GM21423 (cell line): Measurements from ENCODE around the gene DHX8.

Experiments
- ATAC-seq: cut with Tn5 transposase; IDR thresholded peaks from one replicate; pipeline ENCODE4 v1.9.1; 2021; ENCODE audit warnings: mild to moderate bottlenecking, moderate library complexity; ENCODE audit not compliant: unreplicated experiment

DHX8 gene

DNA sequence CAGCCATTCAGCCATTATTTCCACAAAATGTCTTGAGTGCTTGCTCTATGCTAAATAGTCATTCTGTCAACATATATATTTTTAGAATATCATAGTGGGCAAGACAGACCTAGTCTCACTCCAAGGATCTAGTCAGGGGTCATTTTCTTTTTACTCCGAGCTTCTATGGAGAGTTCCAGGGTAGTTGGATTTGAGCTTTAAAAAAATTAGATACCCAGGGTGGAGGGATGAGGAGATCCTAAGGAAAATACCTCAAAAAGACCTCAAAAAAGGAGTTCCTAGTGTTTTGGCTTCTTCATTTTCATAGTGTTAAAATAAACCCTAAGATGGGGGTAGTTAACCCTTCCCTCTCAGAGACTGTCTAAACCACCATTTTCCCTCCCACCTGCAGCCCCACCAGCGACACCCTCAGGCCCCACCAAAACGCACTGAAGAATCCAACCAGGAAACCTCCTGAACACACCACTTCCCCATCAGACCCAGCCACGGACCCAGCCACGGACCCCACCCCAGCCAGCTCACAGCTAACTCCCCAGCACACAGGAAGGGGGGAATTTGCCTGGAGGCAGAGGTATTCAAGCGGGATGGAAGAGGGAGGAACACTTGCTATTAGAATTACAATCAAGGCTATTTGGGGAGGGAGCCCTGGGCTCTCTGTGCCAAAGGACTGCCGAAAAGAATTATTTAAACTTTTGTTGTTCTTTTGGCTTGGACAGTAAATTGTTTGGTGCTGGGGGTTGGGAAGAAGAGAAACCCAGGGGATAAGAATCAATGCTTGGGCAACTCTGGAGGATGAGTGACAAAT lies 60.2 kb downstream of the DHX8 start:
- ATAC-seq: no peak

DNA sequence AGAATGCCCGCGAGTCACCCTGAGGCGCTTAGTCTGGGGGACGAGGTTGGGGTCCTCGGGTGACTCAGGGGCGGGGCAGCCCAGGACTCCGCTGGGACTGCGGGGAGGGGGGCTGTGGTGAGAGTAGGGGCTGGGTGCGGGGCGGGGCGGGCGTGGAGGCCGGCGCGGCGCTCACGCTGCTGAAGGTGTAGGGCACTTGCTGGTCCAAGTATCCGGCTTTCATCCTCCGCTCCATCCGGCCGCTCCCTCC lies 61.5 kb downstream of the DHX8 start:
- no peak for ATAC-seq

DNA sequence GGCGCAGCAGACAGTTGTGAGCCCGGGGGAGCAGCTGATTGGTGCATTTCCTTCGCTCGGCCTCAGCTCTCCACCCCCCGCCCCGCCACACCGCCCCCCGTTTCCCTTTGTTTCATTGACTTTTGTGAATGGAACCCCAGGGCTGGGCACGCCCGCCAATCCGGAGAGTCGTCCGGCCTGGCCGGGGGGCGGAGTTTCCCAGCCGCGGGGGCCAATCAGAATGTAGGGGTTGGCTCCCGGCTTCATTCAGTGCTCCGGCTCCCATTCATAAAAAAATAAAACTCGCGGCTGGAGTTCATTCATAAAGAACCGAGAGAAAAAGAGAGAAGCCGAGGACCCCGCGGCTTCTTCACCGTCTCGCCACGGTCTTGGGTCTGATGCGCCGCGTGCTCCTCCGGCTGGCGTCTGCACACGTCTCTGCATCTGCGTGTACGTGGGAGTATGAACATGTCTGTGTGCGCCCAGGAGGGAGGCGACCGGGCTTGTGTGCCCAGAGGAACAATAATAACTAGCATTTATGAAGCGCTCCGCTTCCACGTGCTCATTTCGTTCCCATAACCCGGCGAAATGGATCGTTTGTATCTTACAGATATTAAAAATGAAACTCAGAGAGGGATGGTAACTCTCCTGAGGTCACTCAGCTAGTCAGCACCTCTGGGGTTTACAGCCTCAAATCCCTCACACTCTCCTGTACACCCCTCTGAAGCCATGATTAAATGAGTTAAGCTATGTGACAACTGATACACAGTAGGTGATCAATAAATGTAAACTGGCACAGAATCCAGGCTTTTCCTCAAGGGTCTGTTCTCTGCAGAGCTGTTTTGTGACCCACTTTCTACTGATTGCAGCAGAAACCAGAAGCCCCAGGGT lies 62.8 kb downstream of the DHX8 start, which contains the start of gene ETV4:
ETV4 (minus strand) TSS at position 22 of the 870 bp plus-strand sequence. CDS start 723 bp downstream, outside the sequence.
- peak; percentile 70 for ATAC-seq

DNA sequence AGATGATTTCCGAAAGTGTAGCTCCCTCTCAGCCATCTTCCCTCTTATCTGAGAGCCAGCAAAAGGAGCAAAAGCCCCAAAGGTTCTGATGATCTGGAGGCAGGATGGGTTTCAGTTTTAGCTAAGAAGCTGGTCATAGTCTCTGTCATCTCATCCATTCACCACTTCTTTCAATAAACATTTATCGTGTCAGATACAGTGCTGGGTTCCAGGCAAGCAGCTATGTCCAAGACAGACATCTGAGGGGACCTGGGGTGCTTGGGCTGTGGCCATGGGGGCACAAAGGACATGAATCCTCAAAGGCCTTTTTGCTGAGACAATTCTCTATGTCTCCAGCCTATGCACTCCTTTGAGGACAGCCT lies 63.4 kb downstream of the DHX8 start:
- ATAC-seq: no peak

DNA sequence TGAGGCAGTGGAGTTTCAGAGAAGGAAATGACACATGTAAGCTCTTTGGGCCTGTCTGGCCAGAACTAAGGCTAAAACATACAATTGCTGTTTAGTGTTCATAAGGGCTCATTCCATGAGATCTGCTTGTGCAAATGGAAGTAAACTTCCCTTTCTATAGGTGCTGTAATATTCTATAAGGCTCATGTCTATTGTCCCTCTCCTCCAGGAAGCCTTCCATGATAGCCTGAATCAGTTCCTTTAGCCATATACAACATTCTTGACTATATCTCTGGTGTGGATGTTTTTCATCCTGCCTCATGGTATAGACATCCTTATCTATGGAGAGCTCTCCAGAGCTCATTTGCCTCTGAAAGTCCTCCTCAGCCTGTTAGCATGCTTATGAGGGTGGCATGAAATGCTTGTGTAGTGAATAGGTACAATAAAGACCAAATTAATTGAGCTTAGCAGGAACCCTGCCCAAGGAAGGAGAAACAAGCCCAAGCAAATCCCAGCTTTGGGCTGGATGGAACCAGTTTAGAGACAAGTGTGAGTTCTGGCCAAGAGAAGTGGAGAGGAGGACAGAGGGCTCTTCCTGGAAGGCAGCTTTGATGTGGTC lies 64.0 kb downstream of the DHX8 start:
- no peak for ATAC-seq

DNA sequence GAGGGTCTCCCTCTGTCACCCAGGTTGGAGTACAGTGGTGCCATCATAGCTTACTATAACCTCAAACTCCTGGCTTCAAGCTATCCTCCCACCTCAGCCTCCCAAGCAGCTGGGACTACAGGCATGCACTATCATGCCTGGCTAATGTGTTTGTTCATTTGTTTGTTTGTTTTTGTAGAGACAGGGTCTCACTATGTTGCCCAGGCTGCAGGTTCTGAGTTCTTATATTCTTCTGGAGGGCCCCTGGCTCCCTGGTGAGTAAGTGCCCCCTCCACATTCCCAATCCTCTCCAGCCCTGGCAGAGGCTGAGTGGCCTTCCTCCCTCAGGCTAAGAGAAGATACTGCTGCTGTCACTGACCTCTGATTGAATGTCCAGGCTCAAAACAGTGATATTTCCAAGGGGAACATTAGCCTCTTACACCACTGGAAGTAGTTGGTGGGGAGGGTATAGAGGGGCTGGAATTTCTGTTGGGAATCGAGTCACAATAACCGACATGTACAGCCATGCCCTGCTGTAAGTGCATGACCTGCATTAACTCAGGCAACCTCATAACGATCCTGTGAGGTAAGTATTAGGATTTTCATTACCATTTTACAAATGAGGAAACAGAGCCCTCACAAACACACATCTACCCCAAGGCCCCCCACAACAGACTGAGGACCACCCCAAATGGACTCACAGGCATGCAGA lies 65.1 kb downstream of the DHX8 start:
- ATAC-seq: no peak

DNA sequence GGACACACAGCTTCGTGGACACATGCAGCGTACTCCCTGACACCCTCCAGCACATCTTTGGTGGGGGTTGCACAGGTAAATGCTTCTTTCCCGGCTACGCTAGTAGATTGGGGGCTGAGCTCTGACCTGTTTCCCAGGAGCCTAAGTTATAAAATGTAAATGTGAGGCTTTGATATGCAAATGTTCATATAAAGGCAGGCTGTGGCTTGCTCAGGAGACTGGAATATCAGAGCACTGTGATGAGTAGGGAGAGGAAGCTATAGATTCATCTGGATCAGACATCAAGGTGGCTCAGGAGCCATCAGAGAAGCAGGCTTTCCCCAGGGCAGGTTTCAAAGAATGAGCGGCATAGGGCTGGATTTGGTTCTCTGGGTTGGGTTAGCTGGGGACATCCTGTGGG lies 65.7 kb downstream of the DHX8 start:
- no peak for ATAC-seq

DNA sequence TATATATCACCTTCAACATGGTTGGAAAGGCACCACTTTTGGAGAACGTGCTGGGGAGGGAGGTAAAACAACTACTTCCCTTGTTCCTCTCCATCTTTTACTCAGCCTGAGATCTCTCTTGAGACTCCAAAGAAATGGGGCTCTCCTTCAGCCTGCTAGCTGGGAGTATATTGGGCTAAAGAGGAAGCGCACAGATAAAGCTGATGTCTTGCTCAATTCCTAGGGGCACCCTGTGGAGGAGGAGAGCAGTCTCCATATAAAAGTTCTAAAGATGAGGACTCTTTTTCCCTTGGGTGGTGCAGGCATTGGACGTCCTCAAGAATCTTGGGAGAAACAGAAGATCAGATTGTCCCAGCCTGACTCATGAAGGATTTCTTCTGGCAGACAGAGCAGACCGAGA lies 67.0 kb downstream of the DHX8 start:
- no peak for ATAC-seq

DNA sequence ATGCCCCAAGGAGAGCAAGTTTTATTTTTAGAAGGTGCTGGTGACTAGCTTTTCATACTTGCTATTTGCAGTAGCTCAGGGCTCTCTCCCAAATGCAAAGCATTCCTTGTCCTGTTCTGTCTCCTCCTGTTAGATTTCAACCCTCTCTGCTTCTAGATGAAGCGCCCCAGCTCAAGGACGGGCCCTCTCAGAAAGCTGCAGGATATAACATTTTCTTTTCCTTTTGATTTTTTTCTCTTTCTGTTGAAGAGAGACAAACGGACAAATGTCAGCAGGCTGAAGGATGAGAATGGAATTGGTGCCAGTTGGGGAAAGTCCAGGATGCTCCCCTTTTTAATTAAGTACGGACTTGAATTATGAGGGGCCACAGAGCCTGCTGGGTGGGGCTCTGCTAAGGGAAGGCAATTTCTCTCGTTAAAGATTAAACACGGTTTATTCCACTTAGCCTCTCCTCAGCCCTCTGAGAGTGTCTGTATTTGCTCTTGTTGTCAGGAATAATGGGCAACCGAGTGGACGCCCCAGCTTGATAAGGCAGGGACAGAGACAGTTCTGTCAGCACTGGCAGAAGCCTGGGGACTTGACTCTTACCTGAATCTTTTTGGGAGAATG lies 68.6 kb downstream of the DHX8 start:
- no peak for ATAC-seq

DNA sequence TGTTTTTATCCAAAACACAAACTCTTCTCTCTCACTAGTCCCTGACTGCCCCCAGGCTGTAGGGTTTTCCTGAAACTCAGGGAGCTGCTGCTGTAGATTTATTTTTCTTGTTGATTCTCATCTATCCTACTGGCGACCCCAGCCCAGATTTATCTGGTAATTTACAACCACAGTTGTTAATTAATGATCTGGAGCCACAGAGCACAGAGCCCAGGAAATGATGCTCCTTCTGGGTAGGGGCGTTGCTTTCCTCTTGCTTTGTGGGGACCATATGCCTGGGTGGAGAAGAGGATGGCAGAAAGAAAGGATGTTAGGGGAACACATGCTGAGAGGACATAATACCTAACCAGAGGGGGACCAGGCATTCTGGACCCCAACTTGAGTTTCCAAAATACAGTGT lies 69.8 kb downstream of the DHX8 start:
- no peak for ATAC-seq

DNA sequence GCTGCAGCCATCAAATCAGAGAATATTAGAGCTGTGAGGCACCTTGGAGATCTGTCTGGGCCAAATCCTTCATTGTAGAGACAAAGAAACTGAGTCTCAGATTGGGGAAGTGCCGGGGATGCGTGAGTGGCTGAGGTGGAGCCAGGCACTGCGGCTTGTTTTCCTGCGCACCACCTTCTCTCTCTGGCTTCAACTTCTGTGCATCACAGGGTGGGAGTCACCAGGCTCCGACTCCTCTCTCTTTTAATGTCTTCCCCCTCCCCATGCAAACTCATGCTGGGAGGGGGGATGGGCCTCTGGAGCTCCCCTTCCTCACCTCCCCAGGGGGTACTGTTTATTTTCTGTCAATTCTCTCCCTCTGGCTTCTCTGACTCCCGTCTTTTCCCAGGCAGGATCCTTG lies 71.1 kb downstream of the DHX8 start:
- ATAC-seq: no peak

DNA sequence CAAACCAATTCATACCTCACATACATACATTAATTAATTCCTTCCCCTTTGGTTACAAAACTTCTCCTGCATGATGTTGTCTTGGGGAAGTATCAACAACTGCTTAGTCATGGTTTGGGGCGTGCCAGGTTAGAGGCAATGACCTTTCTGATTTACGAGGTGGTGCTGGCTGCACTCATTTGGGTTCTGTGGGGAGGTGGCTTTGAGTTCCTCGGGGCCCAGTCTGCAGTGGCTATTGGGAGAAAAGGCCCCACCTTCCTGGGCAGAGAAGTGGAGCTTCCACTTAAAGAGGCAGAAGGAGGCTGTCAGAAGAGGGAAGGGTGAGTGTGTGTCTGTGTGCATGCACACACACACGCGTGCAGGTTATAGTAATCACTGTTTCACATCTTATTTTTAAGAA lies 72.5 kb downstream of the DHX8 start:
- ATAC-seq: no peak

DNA sequence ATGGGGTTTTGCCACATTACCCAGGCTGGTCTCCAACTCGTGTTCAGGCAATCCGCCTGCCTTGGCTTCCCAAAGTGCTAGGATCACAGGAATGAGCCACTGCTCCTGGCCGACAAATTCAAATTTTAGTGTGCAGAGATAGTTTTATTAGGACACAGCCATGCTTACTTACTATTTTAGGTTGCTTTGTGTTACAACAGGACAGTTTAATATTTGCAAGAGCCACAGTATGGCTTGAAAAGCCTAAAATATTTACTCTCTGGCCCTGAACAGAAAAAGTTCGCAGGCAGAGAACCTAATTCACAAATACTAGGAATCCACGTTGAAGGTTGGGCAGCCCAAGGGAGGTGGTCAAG lies 75.0 kb downstream of the DHX8 start:
- ATAC-seq: no peak

DNA sequence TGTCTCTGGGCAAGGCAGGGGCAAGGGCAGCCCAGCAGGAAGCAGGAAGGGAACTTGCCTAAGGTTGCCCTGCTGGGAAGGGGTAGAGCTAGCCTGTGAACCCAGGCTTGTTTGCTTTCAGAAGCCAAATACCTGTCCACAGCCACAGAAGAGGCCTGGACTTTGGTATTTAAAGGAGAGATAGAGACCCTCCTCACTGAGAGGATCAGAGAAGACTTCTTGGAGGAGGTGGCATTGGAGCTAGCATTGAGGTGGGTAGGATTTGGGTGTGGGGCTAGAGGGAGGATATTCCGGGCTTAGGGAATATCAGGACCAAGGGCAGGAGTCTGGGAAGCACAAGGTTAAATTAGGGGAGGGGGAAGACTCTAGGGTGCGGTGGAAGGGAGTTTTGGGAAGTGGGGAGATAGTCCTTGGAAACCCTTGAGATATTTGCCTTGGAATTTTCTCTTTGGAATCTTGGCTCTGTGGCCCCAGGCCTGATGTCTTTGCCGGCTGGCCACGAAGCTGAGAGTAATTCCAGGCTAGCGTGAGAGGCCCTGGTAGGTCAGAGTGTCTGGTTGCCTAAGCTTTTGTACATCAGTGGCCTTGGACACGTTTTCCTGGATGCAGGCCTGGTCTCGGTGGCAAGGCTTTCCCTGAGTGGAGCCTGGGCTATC lies 75.5 kb downstream of the DHX8 start:
- no peak for ATAC-seq

DNA sequence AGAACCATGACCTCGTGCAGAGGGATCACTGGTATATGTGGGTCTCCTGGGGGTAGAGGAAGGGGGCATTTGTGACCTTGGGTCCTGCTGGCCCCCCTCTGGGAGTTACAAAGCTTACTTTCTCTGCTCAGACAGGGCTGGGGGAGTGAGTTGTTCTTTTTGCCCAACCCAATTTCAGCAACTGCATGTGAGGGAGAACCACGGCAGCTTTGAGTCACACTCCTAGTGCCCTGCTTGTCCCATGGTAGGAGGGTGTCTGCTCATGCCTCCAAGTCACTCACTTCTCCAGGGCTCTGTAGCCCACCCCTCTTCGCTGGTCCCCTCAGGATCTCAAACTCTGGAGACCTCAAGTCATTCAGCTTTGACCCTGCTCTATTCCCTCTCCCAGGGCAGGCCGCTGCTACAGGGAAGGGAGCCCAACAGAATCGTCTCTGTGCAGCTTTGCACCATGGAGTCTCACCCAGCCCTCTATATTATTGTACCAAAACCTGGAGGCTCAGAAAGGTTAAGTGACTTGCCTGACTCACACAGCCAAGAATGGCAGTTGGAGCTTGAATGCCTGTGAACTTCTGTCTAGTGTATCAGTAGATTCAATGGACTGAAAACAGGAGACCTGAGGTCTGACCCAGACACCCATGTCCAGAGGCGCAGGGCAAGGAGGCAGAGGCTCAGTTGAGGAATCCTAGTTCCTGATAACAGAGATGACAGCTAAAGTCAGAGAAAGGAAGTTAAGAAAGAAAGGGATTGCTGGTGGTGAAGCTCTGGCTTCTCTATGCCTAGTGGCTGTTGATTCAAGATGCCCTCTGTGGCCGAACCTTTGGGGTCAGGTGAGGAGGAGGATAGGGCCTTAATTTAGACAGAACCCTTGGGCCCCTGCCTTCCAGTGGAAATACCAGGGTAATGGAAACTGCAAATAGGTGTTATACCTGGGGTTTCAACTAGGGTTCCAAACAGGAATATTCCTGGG lies 77.0 kb downstream of the DHX8 start:
- no peak for ATAC-seq

DNA sequence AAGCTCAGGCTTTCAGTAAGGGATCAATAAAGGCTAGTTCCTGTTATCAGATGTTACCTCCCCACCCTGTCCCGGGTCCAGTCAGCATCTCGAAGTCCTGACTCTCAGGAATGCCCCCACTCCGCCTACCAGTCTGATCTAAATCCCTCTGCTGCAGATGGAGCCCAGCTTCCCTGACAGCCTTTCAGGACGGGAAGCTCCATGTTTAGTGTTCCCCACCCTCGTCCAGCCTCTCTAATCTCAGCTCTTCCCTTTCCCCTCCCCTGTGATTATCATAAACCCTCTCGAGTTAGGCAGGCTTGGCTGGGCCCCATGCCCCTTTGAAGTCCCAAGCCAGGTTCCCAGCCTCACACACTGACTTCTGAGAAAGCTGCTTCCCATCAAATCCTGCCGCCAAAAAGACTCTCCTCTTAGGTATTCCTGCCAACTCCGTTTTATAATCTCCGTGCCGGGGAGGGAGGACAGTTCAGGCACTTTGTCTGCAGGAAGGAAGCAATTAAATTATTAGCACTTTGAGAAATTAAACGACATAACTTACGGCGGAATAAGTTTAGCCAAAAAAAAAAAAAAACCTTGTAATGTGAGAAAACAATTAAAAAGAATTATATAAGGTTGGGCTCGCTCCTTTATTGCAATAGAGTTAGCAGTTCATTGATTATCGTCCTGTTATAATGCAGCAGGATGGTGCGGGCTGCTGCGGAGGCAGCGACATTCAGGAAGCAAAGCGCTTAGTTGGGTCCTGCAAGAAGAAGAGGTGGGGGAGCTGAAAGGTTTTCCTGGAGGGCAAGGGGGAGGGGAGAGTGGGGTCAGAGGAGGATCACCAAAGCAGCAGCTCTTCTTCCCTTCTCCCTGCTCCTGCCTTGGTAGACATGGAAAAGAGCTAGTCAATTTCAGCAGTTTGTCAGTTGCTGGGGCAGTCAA lies 79.2 kb downstream of the DHX8 start:
- no peak for ATAC-seq

DNA sequence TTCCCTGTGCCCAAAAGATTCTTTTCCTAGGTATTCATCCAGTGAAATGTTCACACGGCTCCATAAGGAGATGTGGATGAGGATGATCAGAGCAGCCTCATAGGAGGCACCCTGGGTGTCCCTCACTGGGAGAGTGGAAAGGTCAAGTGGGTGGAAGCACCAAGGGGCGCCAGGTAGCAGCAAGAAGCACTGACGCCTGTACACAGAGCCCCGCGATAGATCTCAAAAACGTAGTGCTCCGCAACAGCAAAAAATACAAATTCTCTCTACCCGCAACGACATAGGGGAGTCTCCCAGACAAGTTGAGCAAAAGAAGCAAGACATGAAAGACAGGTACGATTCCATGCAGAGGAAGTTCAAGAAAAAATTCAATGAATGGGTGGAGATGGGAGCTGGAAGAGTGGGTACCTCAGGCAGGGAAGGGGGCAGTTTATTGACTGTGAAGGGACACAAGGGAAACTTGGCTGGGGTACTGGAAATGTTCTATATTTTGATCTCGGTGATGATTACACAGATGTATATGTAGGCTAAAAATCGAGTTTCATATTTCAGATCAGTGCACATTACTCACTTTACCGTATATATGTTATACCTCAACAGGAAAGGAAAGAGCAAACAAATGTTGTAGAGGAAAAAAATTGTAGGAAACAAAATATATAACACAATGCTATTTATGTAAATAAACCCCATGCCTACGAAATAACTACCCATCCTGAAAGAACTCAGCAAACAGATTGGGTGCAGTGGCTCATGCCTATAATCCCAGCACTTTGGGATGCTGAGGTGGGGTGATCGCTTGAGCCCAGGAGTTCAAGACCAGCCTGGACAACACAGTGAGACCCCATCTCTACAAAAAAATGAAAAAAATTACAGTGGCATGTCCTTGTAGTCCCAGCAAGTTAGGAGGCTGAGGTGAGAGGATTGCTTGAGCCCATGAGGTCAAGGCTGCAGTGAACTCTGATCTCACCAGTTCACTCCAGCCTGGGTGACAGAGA lies 80.1 kb downstream of the DHX8 start:
- no peak for ATAC-seq
